Left forelimb (tissue), 1 donor: ENCODE results near the gene EDEM1.
"Not testable (repeated sequence)": the region's sequence is repeated elsewhere in the genome, so short reads cannot be mapped to it uniquely, and the experiment has no call there.

ENCODE experiments used
- DNase-seq: peaks from one replicate; pipeline ENCODE4 v3.0.0-alpha.2; 2018; ENCODE audit warnings: low spot score

The EDEM1 gene

DNA sequence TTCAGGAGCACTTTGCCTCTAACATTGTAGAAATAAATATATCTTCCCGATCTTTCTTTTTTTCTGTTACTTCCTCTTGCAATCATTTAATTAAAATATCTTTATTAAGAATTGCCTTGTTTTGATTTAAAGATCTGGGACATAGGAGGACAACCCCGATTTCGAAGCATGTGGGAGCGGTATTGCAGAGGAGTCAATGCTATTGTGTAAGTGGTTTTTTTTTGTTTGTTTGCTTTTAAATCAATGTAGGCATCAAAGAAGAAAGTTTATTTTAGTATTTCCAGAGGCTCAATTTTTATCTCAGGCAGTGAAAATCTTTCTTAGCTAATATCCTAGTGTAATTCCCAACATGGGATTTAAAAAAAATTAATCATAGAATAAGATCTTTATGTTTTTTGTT is 15.5 kb upstream of the EDEM1 start:
- no peak for DNase-seq

DNA sequence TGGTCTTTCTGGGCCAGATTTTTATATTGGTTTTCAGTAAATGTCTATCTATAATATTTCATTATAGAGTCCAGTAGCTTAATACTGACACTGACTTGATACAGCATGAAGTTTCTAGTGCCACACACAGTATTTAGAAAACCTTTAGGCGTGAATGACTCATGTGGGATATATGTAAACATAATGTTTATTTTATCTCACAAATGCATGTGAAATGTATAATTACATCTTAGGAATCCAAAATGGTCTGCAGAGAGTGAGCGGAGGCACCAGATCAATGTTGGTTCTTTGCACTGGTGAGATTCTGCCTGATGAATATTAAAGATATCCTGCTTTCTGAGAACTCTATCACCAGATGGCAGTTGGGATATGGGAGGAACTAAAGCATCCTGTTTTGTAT is 8.5 kb upstream of the EDEM1 start:
- not testable (repeated sequence) for DNase-seq

DNA sequence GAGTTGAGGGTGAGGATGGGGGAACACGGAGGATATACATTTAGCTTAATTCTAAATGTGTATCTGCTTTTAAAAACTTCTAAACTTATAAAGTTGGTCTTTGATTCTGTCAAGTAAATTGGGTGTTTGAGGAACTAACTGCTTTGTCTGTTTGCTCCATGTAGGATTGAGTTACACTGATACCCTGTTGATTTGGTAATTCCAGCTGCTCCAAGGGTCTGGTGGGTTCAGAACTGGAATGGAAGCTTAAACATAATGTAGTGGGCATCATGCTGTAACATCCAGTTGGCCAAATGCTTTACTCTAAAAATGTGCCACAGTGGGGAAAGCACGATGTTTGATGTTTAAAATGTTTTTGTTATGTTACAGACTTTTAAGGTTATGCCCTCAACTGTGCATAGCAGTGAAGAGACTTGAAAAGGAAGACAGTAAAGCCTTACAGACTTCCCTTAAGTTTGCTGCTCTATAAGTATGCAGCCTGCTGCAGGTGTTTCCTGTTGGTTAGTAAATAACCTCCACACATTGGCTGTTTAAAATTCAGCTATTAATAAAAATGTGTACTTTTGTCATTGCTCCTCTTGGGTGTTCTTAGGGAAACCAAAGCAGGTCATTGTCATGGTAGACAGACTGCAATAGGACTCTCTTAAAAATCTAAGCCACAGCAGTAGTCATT is 5.9 kb upstream of the EDEM1 start:
- DNase-seq, result no peak

DNA sequence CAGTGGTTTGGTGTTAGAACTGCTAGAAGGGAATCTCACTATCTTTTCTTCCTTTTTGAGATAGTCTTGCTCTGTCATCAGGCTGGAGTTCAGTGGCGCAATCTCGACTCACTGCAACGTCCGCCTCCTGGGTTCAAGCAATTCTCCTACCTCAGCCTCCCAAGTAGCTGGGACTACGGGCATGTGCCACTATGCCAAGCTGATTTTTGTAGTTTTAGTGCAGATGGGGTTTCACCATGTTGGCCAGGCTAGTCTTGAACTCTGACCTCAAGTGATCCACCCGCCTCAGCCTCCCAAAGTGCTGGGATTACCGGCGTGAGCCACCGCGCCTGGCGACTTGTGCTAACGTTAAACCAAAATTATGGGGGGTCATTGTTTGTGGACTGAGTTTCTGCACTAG is 3.8 kb upstream of the EDEM1 start:
- not testable (repeated sequence) for DNase-seq

DNA sequence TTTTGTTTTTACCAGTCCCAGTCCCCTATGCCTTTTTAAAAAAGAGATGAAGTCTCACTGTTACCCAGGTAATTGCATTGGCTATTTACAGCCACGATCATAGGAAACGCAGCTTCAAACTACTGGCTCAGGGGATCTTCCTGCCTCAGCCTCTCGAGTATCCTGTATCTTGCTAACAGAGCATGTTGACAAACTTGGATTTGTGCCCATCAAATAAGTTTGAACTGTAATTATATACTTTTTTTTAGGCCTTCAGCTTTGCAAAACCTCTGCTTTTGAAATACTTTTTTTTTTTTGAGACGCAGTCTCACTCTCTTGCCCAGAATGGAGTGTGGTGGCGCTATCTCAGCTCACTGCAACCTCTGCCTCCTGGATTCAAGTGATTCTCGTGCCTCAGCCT is 3.0 kb upstream of the EDEM1 start:
- no peak for DNase-seq

DNA sequence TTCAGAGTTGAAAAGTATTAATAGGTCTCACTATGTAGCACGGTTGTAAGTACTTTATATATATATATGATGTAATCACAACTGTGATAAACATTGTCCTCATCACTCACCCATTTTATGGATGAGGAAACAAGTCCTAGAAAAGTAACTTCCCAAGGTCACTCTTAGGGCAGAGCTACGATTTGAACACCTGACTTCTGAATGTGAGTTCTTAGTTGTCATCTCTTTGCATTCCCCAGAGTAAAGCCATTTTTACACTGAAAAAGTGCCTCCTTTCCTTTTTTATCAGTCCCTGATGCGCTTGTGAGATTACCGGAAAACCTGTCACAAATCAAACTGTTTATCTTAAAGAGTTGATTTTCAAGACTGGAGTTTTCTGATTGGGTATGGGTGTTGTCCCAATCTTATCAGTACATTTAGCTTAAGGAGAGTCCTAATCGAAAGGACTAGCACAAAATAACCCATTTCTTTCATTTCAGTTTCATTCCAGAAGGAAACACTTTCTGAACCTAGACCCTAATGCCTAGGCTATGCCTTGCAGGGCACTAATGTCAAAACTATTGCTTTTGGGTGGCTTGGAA is 2.3 kb upstream of the EDEM1 start:
- DNase-seq, result no peak

DNA sequence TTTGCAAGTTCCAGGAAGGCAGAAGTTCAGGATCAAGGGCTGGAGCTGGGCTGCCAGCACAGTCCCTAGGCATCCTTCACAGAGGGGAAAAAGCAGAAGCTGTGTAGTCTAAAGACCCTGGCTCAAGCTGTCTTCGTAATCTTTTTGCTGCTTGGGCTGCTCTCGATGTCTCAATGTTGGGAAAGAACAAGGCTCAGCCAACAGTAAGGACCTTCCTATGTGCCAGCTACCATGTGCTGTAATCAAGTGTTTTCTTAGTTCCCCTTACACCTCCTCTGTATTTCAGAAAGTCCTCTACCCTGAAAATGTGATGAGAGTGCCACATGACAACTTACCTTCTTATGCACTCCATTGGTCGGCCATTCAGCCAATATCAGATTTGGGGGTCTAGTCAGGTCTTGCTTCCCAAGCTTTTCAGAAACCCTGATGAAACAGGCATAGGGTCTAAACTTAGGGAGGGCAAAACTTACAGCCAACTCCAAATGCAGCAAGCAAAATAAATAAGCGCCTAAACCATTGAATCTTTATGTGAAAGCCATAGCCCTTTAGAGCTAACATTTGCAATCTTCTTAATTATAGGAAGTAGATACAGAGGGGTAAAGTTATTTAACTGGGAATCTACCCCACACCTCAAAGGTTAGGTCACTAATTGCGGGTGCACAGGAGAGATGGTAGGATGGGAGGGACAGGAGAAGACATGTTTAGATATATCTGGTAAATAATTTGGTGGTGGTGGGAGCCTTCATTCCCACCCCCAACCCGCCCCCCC is 1.2 kb upstream of the EDEM1 start:
- no peak for DNase-seq

DNA sequence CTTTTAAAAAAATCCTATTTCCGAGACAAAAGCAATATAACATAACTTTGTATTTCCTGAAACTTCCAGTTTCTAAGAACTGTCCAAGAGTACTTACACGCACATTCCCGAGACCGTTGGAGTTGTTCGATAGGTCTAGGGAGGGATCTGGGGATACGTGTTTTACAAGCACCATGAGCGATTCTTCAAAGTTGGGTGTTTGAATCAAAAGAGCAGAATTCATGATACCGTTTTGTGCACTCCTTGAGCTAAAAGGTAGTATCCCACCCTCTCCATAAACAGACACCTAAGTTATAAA is 700 bp upstream of the EDEM1 start:
- DNase-seq, result no peak

DNA sequence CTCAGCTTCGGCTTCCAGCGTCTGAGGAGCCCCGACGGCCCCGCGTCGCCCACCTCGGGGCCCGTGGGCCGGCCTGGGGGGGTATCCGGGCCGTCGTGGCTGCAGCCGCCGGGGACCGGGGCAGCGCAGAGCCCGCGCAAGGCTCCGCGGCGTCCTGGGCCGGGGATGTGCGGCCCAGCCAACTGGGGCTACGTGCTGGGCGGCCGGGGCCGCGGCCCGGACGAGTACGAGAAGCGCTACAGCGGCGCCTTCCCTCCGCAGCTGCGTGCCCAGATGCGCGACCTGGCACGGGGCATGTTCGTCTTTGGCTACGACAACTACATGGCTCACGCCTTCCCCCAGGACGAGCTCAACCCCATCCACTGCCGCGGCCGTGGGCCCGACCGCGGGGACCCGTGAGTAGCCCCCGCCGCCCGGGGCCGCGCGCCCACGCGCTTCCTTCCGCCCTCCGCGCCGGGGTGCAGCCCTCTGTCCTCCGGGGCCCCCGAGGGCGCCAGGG is 462 bp downstream of the EDEM1 start:
- DNase-seq, result peak; percentile 72

DNA sequence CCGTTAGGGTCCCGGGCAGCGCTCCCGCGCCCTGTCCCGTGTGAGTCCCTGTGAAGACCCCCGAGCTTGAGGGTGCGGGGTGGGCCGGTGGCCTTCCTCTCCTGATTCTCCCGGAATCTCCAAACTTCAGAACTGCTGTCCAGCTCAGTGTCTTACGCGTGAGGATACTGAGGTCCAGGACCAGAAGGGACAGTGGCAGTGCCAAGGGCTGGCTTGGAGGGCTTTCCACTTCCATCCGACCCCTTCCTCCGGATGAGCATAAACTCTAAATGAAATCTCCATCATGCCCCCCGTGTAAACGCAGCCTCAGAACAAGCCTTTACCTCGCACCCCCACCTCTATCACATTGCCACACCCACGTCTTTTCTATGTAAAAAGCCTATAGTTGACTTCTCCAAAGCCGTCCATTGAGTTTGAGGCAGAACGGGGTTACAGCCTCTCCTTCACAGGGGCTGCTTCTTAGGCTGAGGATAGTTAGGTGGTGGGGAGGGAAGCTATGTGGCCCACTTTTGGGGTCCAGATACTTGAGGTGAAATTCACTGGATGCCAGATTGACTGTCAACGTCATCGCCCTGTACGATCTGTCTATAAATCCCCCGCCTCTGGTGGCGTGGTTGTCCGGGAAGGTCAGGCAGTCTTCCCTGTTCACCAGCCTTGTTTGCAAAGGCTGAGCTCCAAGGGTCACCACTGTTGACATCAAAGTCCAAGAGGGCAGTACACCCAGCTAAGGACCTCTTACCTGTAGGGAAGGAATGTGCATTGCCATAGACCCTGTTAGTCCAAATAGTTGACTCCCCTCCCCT is 1.1 kb downstream of the EDEM1 start:
- DNase-seq, result no peak

DNA sequence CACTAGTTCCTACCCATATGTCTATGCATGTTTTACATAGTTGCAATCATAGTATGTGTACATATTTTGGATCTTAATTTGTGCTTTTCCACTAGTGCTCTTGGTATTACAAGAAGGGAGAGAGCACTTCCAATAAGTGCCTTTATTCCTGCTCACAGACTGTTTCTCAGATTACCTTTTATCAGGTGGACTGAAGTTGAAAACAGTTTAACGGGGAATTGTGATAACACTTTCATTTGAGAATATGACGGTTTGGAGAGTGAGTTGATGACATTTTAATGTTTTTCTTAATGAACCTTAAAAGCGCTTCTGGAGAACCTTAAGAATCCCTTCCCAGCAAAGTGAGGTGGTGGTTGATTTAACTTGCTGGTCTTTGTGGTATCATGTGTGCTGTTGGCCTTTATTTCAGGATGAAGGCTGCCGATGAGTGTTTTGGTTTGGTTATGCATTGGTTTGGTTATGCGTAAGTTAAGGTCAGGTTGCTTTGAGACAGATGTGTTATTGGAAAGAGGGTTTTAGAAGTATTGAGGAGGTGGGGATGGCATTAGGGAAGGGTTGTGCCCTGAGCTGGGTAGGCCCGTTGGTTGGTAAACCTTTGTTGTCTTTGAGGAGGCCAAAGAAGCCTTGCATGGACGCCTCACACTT is 2.8 kb downstream of the EDEM1 start:
- DNase-seq, result no peak

DNA sequence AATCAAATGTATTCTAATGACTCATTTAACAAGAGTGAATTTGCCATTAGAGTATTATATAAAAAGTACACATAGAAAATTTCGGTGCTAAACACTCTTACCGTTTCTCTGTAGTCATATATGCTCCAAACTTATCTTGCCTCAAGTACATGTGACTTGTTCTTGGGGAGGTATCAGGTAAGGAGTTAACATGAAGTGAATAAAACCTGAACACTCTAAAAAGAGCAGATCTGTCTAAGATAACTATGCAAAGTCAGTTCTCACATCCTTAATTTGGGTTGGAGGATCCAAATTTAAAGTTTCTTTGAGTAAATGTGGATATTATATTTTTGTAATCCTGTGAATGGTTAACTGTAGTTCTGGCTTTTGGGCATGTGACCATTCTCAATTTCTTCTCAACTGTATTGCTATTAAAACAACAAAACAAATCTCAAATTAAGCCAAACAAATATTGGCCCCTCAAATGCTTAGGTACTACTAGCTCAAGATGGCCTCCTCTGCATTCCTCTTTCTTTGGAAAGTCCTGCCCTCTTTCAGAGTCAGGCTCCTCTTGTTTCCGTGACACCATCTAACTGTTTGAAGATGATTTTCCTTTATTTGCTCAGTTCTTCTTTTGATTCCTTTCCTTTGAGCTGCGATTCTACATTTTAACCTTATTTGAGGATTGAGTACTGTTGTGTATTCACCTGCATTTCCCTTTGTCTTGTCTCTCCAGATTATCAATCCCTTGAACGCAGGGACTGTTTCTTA is 4.2 kb downstream of the EDEM1 start:
- no peak for DNase-seq

DNA sequence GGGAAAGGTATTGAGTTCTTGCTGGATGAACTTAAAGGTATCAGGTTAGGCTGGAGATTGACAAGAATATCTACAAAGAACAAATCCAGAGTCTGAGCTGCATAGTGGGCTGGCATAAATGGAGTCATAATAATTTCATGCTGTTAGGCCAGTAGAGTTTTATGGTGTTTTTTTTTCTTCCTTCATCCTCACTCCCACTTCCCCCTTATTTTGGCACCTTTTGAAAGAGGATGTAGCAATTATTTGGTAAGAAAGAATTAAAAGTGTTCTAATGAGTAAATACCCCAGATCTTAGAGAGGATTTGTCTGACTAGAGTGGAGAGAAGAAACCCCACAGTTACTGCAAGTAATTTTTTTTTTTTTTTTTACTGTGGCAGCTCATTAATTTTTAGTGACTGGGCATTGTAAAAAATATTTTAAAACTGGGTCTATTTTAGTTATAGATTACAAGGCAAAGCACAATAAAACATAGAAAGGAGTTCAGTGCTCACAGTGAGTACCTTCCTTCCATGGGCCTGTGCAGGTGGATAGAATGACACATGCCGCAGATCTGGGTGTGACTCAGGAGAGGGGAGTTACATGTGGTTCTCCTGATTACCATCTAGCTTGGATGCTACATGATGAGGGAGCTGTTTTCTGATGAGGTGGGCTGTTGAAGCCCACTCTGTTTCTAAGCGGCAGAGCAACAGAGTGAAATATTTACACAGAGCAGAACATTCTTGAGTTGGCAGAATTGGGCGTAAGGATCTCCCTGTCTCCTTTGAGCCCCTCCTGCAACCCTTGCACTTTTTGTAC is 5.3 kb downstream of the EDEM1 start:
- DNase-seq, result no peak

DNA sequence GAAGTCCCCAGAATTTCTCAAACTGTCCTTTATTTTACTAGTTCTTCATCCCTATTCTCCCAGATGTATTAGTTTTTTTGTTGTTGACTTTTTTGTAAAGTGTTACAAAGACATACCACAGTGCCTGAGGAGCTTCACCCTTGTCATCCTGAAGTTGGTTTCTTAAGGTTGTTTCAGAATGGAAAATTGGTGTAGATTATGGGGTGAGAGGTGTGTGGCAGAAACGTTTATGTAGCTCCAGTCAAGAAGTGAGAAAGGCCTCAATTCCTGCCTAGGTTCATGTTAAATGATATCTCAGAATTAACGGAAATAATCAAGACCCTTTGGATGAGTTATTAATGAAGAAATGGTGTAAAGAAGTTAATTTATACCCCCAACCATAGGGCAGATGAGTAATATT is 6.8 kb downstream of the EDEM1 start:
- DNase-seq, result no peak

DNA sequence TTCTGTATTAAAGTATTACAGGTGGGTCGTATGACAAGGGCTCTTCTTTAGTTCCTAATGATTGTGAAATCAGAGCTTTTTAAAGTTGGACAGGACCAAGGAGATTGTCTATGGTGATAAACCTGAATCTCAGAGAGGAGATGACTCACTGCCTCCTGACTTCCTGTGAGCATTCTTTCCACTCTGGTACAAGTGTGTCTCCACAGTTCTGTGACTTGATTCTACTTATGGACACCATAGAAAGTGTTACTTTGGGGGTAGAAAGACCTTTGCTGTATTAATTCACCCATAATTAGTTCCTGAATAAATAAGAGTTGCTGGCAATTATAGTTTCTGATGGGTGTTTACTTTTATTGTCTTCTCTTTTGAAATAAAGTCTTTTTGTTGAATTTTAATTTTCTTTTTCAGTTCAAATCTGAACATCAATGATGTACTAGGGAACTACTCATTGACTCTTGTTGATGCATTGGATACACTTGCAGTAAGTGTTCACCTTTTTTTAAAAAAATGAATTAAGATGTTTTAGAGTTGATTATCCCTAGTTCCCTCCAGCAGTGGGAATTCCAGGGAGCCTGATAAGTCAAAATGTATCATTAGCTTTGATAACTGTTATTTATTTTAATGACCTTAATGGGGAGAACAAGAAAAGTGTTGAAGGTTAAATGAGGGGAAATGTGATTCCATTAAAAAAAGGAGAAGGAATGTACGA is 7.4 kb downstream of the EDEM1 start:
- no peak for DNase-seq

DNA sequence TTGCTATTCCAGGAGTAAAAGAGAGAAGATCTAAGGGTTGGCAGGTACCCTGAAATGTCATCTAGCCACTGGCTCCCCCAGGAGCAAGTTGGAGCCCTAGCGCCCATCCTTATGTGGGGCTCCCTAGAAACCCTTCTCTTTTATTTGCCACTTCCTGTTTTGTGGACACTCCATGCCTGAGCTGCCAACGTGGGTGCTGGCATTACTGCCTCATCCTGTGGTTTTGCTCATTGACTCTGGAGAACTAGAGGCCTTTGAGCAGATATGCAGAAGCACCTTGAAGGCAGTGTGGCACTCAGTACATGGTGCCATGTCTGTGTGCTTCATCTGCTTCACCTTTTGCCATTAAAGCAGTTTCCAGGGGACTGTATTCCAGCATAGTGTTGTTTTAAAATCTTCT is 8.1 kb downstream of the EDEM1 start:
- DNase-seq, result no peak

DNA sequence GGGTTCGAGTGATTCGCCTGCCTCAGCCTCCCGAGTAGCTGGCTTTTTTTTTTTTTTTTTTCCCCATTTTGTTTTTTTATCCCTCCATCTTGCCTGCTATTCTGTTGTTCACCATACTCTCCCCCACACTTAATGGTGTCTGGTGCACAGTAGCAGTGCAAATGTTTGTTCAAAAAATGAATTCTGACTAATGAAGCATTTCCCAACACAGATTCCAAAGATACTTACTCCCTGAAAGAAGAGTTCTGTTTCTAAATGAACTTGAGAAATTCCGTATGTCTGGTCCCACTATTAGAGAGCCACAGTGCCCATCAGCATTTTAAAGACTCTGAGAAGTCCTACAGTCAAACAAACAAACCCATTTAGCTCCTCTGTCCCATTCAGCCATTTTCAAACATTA is 9.5 kb downstream of the EDEM1 start:
- DNase-seq, result no peak

DNA sequence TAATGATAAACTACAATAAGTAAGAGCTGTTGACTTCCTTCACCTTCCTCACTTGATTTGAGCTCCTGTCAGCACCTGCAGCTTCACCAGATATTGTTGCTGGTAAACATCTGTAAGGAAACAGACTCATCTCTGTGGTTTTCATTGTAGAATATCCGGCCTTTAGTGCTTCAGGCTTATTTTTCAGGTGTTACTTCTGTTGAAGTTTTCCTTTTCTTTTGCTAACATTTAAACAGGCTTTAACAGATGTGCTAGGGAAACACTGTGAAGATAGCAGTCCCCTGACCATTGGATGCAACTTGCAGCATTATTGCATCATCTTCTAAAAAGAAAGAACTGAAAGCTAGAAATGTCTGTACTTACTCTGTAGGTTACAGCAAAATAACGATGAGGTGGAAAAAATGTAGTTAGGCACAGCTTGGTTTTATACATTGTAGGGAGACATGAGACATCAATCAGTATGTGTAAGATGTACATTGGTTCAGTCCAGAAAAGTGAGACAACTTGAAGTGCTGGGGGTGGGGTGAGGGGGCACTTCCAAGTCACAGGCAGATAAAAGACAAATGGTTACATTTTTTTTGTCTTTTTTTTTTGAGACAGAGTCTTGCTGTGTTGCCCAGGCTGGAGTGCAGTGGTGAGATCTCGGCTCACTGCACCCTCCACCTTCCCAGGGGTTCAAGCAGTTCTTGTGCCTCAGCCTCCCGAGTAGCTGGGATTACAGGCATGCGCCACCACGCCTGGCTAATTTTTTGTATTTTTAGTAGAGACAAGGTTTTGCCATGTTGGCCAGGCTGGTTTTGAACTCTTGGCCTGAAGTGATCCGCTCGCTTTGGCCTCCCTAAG is 10.2 kb downstream of the EDEM1 start:
- no peak for DNase-seq

DNA sequence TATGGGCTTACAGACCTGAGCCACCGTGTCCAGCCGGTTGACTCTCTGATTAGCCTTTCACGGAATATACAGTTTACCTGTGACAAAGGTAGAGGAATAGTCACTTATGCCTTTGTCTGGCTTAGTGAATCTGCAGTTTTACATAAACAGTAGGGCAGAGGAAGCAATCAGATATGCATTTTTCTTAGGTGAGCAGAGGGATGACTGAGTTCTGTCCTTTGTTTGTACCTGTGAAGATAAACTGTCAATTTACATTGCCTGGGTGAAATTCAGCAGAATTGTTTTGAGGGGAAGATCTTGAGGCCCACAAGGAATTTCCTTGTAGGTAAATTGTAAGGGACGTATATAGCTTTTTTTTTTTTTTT is 10.8 kb downstream of the EDEM1 start:
- DNase-seq, result no peak
